HCT116 (cell line): ENCODE results near the gene ARHGEF37. TPM values are rescaled to one million over a fixed set of nuclear protein-coding genes. Genes with fewer than 3 reads are reported as not detected.

Experiments
- ATAC-seq: fragments of 200-7000 bp; cut with Tn5 transposase; 2 replicates; pipeline ENCODE4 v1.9.1; 2020; ENCODE audit warnings: mild to moderate bottlenecking, moderate library complexity
- BruUV-seq: library from RNA; stranded (reverse); fragments of 400-500 nt; replicated peaks from 2 replicates; lab custom pipeline; 2021; lab: Mats Ljungman, UMichigan
- CTCF ChIA-PET: fragments of 300-600 bp; sonication (Branson Sonifier 250); formaldehyde crosslinking; loops from one replicate; lab custom pipeline; 2021; ENCODE audit warnings: antibody characterized with exemption; lab: Charles Lee
- POLR2A ChIA-PET: fragments of 300-600, 350-600 bp; sonication (Branson Sonifier 250); formaldehyde crosslinking; loops from one replicate; lab custom pipeline; 2021; ENCODE audit warnings: antibody characterized with exemption; lab: Charles Lee
- RAD21 ChIA-PET, 2 experiments: fragments of 300-600 bp; sonication (Branson Sonifier 250); formaldehyde crosslinking; loops; one replicate each; lab custom pipeline; 2023; ENCODE audit warnings: low total read pairs in 2 of 2; ENCODE audit not compliant: uncharacterized antibody in 2 of 2, unreplicated experiment in 2 of 2, low non-redundant PET in 1 of 2; lab: Charles Lee
- DNase-seq: peaks from one replicate; pipeline ENCODE4 v3.0.0-alpha.2; 2010; ENCODE audit warnings: low read depth, low spot score
- H2AFZ ChIP-seq: fragments of 200-600 bp; shearing (Covaris generic), sonication (generic); 2 replicates; pipeline ENCODE4 v1.6.1; 2017; ENCODE audit warnings: low read depth, mixed run types, mixed read lengths, antibody characterized with exemption, low read length; ENCODE audit not compliant: poor library complexity, severe bottlenecking
- H3K27ac ChIP-seq: 2 replicates; pipeline ENCODE4 v1.5.1; 2012; ENCODE audit warnings: low read depth, low read length
- H3K27me3 ChIP-seq: fragments of 200-600 bp; sonication (generic); 2 replicates; pipeline ENCODE4 v1.6.1; 2016; ENCODE audit warnings: mixed run types, low read length, mixed read lengths; ENCODE audit not compliant: insufficient read depth
- H3K36me3 ChIP-seq, 2 experiments: fragments of 200-500 bp in 1 of 2; fragments of 200-600 bp in 1 of 2; sonication (Bioruptor generic) in 1 of 2; sonication (generic) in 1 of 2; 2 replicates each; pipeline versions ENCODE4 v1.5.1 to v1.6.1; 2014 to 2016; ENCODE audit warnings: low read length in 2 of 2, inconsistent platforms in 1 of 2, mixed read lengths in 1 of 2, mixed run types in 1 of 2; ENCODE audit not compliant: insufficient read depth in 2 of 2, control insufficient read depth in 1 of 2
- H3K4me1 ChIP-seq, 2 experiments: fragments of 200-600 bp in 1 of 2; sonication (generic) in 1 of 2; 2 replicates each; pipeline versions ENCODE4 v1.5.1 to v1.6.1; 2012 to 2017; ENCODE audit warnings: low read length in 2 of 2, inconsistent platforms in 1 of 2, mild to moderate bottlenecking in 1 of 2, mixed read lengths in 1 of 2, mixed run types in 1 of 2, moderate library complexity in 1 of 2; ENCODE audit not compliant: insufficient read depth in 2 of 2, control insufficient read depth in 1 of 2
- H3K4me2 ChIP-seq: fragments of 200-600 bp; sonication (generic); 2 replicates; pipeline ENCODE4 v1.6.1; 2017; ENCODE audit warnings: mixed run types, low read length, mixed read lengths
- H3K4me3 ChIP-seq, 2 experiments: fragments of 200-600 bp in 1 of 2; sonication (generic) in 1 of 2; replicated peaks in 1 of 2; 2 replicates each; pipeline ENCODE4 v1.5.1; 2011 to 2016; ENCODE audit warnings: low read length in 2 of 2, control low read depth in 1 of 2, low read depth in 1 of 2, mild to moderate bottlenecking in 1 of 2, mixed read lengths in 1 of 2, mixed run types in 1 of 2
- H3K79me2 ChIP-seq: fragments of 200-600 bp; sonication (generic); 2 replicates; pipeline ENCODE4 v1.6.1; 2017; ENCODE audit warnings: mild to moderate bottlenecking, mixed run types, low read length, moderate library complexity, mixed read lengths; ENCODE audit not compliant: insufficient read depth
- H3K9ac ChIP-seq: fragments of 200-600 bp; sonication (generic); 2 replicates; pipeline ENCODE4 v1.6.1; 2016; ENCODE audit warnings: low read length, mixed read lengths
- H3K9me2 ChIP-seq: fragments of 200-600 bp; sonication (generic), shearing (Covaris generic); 2 replicates; pipeline ENCODE4 v1.6.1; 2017; ENCODE audit warnings: mixed run types, mild to moderate bottlenecking, moderate library complexity; ENCODE audit not compliant: insufficient read depth
- H3K9me3 ChIP-seq, 2 experiments: fragments of 200-500 bp in 1 of 2; fragments of 200-600 bp in 1 of 2; sonication (Bioruptor generic) in 1 of 2; sonication (generic) in 1 of 2; 2 replicates each; pipeline ENCODE4 v1.6.1; 2014 to 2017; ENCODE audit warnings: low read length in 2 of 2, mixed read lengths in 2 of 2, inconsistent platforms in 1 of 2, low read depth in 1 of 2, mild to moderate bottlenecking in 1 of 2, mixed run types in 1 of 2, moderate library complexity in 1 of 2; ENCODE audit not compliant: control insufficient read depth in 1 of 2, insufficient read depth in 1 of 2
- H4K20me1 ChIP-seq: fragments of 200-600 bp; sonication (generic), shearing (Covaris generic); 2 replicates; pipeline ENCODE4 v1.6.1; 2017; ENCODE audit warnings: mixed run types, mild to moderate bottlenecking, moderate library complexity; ENCODE audit not compliant: insufficient read depth
- CBX3 ChIP-seq: IDR thresholded peaks from 2 replicates; pipeline ENCODE4 v1.6.1; 2012; ENCODE audit warnings: low read depth
- CEBPB ChIP-seq: IDR thresholded peaks from 2 replicates; pipeline ENCODE4 v1.6.1; 2012; ENCODE audit warnings: low read depth
- EGR1 ChIP-seq: IDR thresholded peaks from 2 replicates; pipeline ENCODE4 v1.6.1; 2012; ENCODE audit warnings: low read depth
- ELF1 ChIP-seq: IDR thresholded peaks from 2 replicates; pipeline ENCODE4 v1.6.1; 2012; ENCODE audit warnings: low read depth, borderline replicate concordance
- EZH2 ChIP-seq: fragments of 200-600 bp; sonication (generic); IDR thresholded peaks from 2 replicates; pipeline ENCODE4 v1.6.1; 2017; ENCODE audit warnings: antibody characterized with exemption, mixed run types
- FOSL1 ChIP-seq: IDR thresholded peaks from 2 replicates; pipeline ENCODE4 v1.6.1; 2012; ENCODE audit warnings: low read depth
- JUND ChIP-seq: IDR thresholded peaks from 2 replicates; pipeline ENCODE4 v1.6.1; 2012
- MAX ChIP-seq: IDR thresholded peaks from 2 replicates; pipeline ENCODE4 v1.6.1; 2012
- REST ChIP-seq: IDR thresholded peaks from 2 replicates; pipeline ENCODE4 v1.6.1; 2012; ENCODE audit warnings: low read depth
- SP1 ChIP-seq: IDR thresholded peaks from 2 replicates; pipeline ENCODE4 v1.6.1; 2012; ENCODE audit warnings: low read depth
- SRF ChIP-seq: IDR thresholded peaks from 2 replicates; pipeline ENCODE4 v1.6.1; 2012; ENCODE audit warnings: low read depth
- TCF7L2 ChIP-seq: IDR thresholded peaks from 2 replicates; pipeline ENCODE4 v1.7.0; 2011; ENCODE audit warnings: borderline replicate concordance, inconsistent platforms; ENCODE audit not compliant: insufficient read depth, insufficient read length; ENCODE audit errors: extremely low read depth
- ZFX ChIP-seq: fragments of 450-650 bp; IDR thresholded peaks from 2 replicates; pipeline ENCODE4 v1.6.1; 2017
- intact Hi-C: fragments of 100-400 bp; cut with micrococcal nuclease; formaldehyde crosslinking; loops from 2 replicates; pipeline ENCODE4 v1.10.0; 2022
- total RNA-seq: library from RNA; stranded (reverse); gene quantifications from one replicate; pipeline ENCODE4 v1.2.1, GENCODE V29; 2021; ENCODE audit not compliant: unreplicated experiment
- TF ChIP-seq, protein P1 (sequence below): IDR thresholded peaks from 2 replicates; pipeline ENCODE4 v1.6.1; 2012
- TF ChIP-seq, protein P2 (sequence below): IDR thresholded peaks from 2 replicates; pipeline ENCODE4 v1.6.1; 2011; ENCODE audit warnings: mild to moderate bottlenecking, low read length, moderate library complexity; ENCODE audit not compliant: insufficient replicate concordance; ENCODE audit errors: extremely low read depth

ARHGEF37 gene
- total RNA-seq, 1 experiment from 2014 or later, result 7.0 TPM

GRCh38 chr5:149654231-149654630 is 72.9 kb downstream of the ARHGEF37 start:
- Histone ChIP-seq H4K20me1 (no peaks in the 10 kb centered on the region), H3K27me3 (no peaks in the 10 kb centered on the region), H3K4me3 (no peak overlapping the region), H2AFZ (no peak overlapping the region), H3K4me2 (no peak overlapping the region), H3K4me1 (no peaks in the 10 kb centered on the region), H3K9ac (no peak overlapping the region), H3K36me3 (no peaks in the 10 kb centered on the region), H3K9me2 (no peaks in the 10 kb centered on the region), H3K9me3 (no peaks in the 10 kb centered on the region; a peak in 1 of 4 replicates), H3K27ac (no peak overlapping the region), H3K79me2 (no peaks in the 10 kb centered on the region)
- BruUV-seq, result no TSS peak
- ATAC-seq (no peak), DNase-seq (no peak)
- POLR2A ChIA-PET, result no interaction called here
- TF ChIP-seq EGR1, result no peak
- TF ChIP-seq CBX3, result no peak
- TF ChIP-seq ZFX, result no peak
- CTCF ChIA-PET, result interaction anchor here (0.8 kb wide), 1 partner anchor 174 kb away, joined by 3 read pairs; no protein-coding TSS in a partner anchor
- intact Hi-C loops, result no loop called here
- RAD21 ChIA-PET, result no interaction called here

- no peaks in the 10 kb centered on the region for H3K36me3 ChIP-seq
- no peaks in the 10 kb centered on the region; a peak in 1 of 4 replicates for H3K9me3 ChIP-seq
- ChIA-PET CTCF (interaction anchor here (2.2 kb wide), 1 partner anchor 173 kb away, joined by 11 read pairs; no protein-coding TSS in a partner anchor), RAD21 (no interaction called here), POLR2A (no interaction called here)
- H4K20me1 ChIP-seq, result no peaks in the 10 kb centered on the region
- intact Hi-C loops, result no loop called here
- H3K4me1 ChIP-seq, result no peaks in the 10 kb centered on the region
- ATAC-seq (no peak), DNase-seq (no peak)
- H3K4me2 ChIP-seq, result no peak overlapping the region
- peak overlapping the region; percentile 3; the same call in 1 of the 2 replicates for H3K27ac ChIP-seq
- no TSS peak for BruUV-seq
- H3K27me3 ChIP-seq, result no peaks in the 10 kb centered on the region
- H3K9ac ChIP-seq, result no peak overlapping the region
- no peak overlapping the region for H3K4me3 ChIP-seq
- H3K9me2 ChIP-seq, result no peaks in the 10 kb centered on the region
- H2AFZ ChIP-seq, result no peak overlapping the region
- H3K79me2 ChIP-seq, result no peaks in the 10 kb centered on the region
- TF ChIP-seq EZH2 (no peak), SP1 (no peak), REST (no peak), FOSL1 (no peak), SRF (no peak), JUND (no peak), MAX (no peak), TCF7L2 (no peak), CEBPB (no peak), ELF1 (no peak), CBX3 (no peak)
- TF ChIP-seq, protein P1, sequence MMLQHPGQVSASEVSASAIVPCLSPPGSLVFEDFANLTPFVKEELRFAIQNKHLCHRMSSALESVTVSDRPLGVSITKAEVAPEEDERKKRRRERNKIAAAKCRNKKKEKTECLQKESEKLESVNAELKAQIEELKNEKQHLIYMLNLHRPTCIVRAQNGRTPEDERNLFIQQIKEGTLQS, result no peak
- TF ChIP-seq, protein P2, sequence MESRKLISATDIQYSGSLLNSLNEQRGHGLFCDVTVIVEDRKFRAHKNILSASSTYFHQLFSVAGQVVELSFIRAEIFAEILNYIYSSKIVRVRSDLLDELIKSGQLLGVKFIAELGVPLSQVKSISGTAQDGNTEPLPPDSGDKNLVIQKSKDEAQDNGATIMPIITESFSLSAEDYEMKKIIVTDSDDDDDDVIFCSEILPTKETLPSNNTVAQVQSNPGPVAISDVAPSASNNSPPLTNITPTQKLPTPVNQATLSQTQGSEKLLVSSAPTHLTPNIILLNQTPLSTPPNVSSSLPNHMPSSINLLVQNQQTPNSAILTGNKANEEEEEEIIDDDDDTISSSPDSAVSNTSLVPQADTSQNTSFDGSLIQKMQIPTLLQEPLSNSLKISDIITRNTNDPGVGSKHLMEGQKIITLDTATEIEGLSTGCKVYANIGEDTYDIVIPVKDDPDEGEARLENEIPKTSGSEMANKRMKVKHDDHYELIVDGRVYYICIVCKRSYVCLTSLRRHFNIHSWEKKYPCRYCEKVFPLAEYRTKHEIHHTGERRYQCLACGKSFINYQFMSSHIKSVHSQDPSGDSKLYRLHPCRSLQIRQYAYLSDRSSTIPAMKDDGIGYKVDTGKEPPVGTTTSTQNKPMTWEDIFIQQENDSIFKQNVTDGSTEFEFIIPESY, result no peak
Measured at GRCh38 chr5:149654883-149655505, 73.7 kb downstream of the ARHGEF37 start.
